HepG2 (cell line): Measurements from ENCODE around the gene FBN3. TPM values are rescaled to one million over a fixed set of nuclear protein-coding genes. Genes with fewer than 3 reads are reported as not detected.

Experiments
- ATAC-seq: fragments of 200-7000 bp; cut with Tn5 transposase; 3 replicates; pipeline ENCODE4 v1.9.1; 2020; ENCODE audit warnings: mild to moderate bottlenecking, moderate library complexity
- BruUV-seq: library from RNA; stranded (reverse); fragments of 400-500 nt; replicated peaks from 2 replicates; lab custom pipeline; 2021; lab: Mats Ljungman, UMichigan
- CTCF ChIA-PET: fragments of 300-600 bp; formaldehyde crosslinking; extraction: SDS; loops from one replicate; lab custom pipeline; 2021; ENCODE audit warnings: low total read pairs, inconsistent platforms, low intra/inter-chr PET ratio; lab: Yijun Ruan, JAX
- POLR2A ChIA-PET: fragments of 350-600 bp; sonication (Branson Sonifier 250); formaldehyde crosslinking; loops from one replicate; lab custom pipeline; 2020; ENCODE audit warnings: antibody characterized with exemption, inconsistent platforms; lab: Yijun Ruan, JAX
- DNase-seq: peaks from one replicate; pipeline ENCODE4 v3.0.0-alpha.2; 2015; ENCODE audit warnings: low spot score
- FAIRE-seq: peaks from 3 replicates; lab custom pipeline; 2011; peaks lifted over from hg19 to GRCh38; lab: Jason Lieb, UNC
- H2AFZ ChIP-seq: one replicate; pipeline ENCODE4 v1.6.1; 2011; ENCODE audit warnings: low read length, inconsistent platforms
- H3K27ac ChIP-seq: fragments of 300-600 bp; 3 replicates; pipeline ENCODE4 v1.8.0; 2011; ENCODE audit warnings: mixed run types, mild to moderate bottlenecking, mixed read lengths, low read length, inconsistent platforms; ENCODE audit not compliant: insufficient read depth; ENCODE audit errors: extremely low read length
- H3K27me3 ChIP-seq, 2 experiments: fragments of 200-600 bp in 1 of 2; 2 replicates in 1 of 2; 3 replicates in 1 of 2; pipeline versions ENCODE4 v1.6.0 to v1.8.0; 2011; ENCODE audit warnings: low read length in 2 of 2, mild to moderate bottlenecking in 2 of 2, moderate library complexity in 2 of 2, inconsistent platforms in 1 of 2; ENCODE audit not compliant: insufficient read depth in 2 of 2, control insufficient read depth in 1 of 2
- H3K36me3 ChIP-seq, 2 experiments: fragments of 200-600 bp in 1 of 2; replicated peaks in 1 of 2; 2 replicates in 1 of 2; 3 replicates in 1 of 2; pipeline versions ENCODE4 v1.5.1 to v1.8.0; 2011; ENCODE audit warnings: low read length in 2 of 2, inconsistent platforms in 1 of 2; ENCODE audit not compliant: insufficient read depth in 2 of 2, control insufficient read depth in 1 of 2
- H3K4me1 ChIP-seq: 2 replicates; pipeline ENCODE4 v1.5.1; 2012; ENCODE audit warnings: low read length, inconsistent platforms; ENCODE audit not compliant: insufficient read depth
- H3K4me2 ChIP-seq: 2 replicates; pipeline ENCODE4 v1.6.0; 2011; ENCODE audit warnings: low read depth, low read length, inconsistent platforms
- H3K4me3 ChIP-seq, 3 experiments: fragments of 200-600 bp in 1 of 3; sonication (generic), shearing (Covaris generic) in 1 of 3; replicated peaks in 1 of 3; 2 replicates each; pipeline ENCODE4 v1.5.1; 2011 to 2016; ENCODE audit warnings: low read length in 3 of 3, inconsistent platforms in 2 of 3, low read depth in 2 of 3, mild to moderate bottlenecking in 2 of 3, control low read depth in 1 of 3, mixed read lengths in 1 of 3; ENCODE audit not compliant: insufficient read depth in 1 of 3
- H3K79me2 ChIP-seq: one replicate; pipeline ENCODE4 v1.6.1; 2011; ENCODE audit warnings: low read length, inconsistent platforms; ENCODE audit not compliant: insufficient read depth
- H3K9ac ChIP-seq: 2 replicates; pipeline ENCODE4 v1.6.0; 2011; ENCODE audit warnings: mild to moderate bottlenecking, low read depth, low read length, inconsistent platforms; ENCODE audit not compliant: insufficient read depth
- H3K9me3 ChIP-seq: 2 replicates; pipeline ENCODE4 v1.5.1; 2012; ENCODE audit warnings: mild to moderate bottlenecking, low read length
- H4K20me1 ChIP-seq: 2 replicates; pipeline ENCODE4 v1.6.0; 2011; ENCODE audit warnings: inconsistent platforms, mild to moderate bottlenecking, low read length, moderate library complexity; ENCODE audit not compliant: insufficient read depth
- FOSL2 ChIP-seq: sonication (generic); formaldehyde crosslinking; IDR thresholded peaks from 2 replicates; pipeline ENCODE4 v1.4.0; 2020; ENCODE audit warnings: missing genetic modification reagents
- HNRNPLL ChIP-seq: fragments of 200-400 bp; formaldehyde crosslinking; IDR thresholded peaks from 2 replicates; pipeline ENCODE4 v1.6.1; 2017; ENCODE audit warnings: mild to moderate bottlenecking, low read depth, low read length; ENCODE audit not compliant: poor library complexity, severe bottlenecking
- MLLT10 ChIP-seq: sonication (generic); formaldehyde crosslinking; IDR thresholded peaks from 2 replicates; pipeline ENCODE4 v1.4.0; 2020; ENCODE audit warnings: missing genetic modification reagents
- ZNF431 ChIP-seq: sonication (generic); formaldehyde crosslinking; IDR thresholded peaks from 2 replicates; pipeline ENCODE4 v1.9.0; 2022; ENCODE audit warnings: missing genetic modification reagents, low read depth, mild to moderate bottlenecking, borderline replicate concordance
- WGBS: methylation state at CpG from one replicate; pipeline ENCODE4 v1.1.6; 2017; ENCODE audit warnings: low lambda C conversion rate; 5-methylcytosine and 5-hydroxymethylcytosine counted together
- in situ Hi-C: cut with HindIII; loops from 2 replicates; pipeline ENCODE4 v1.10.0; 2017; ENCODE audit warnings: low pct_unique_long_range_greater_than_20kb; ENCODE audit not compliant: extremely low pct_ligation_motif_present
- intact Hi-C: fragments of 100-400 bp; cut with micrococcal nuclease; formaldehyde crosslinking; loops from one replicate; pipeline ENCODE4 v1.10.0; 2022; ENCODE audit not compliant: unreplicated experiment
- polyA plus RNA-seq, 8 experiments: library from polyadenylated mRNA; depleted of rRNA in 3 of 8; stranded (reverse) in 7 of 8; unstranded in 1 of 8; fragments of >200 nt; fragmentation: Illumina TruSeq in 4 of 8; extraction: Trizol in 4 of 8; gene quantifications; 2 replicates each; pipeline versions ENCODE4 v1.2.1 to v1.2.3, GENCODE V29; 2011 to 2016; ENCODE audit warnings: low read depth in 4 of 8, missing spikeins in 1 of 8, mixed read lengths in 1 of 8; ENCODE audit not compliant: insufficient read depth in 1 of 8
- total RNA-seq, 5 experiments: library from RNA; depleted of rRNA; stranded (reverse); fragments of >200 nt; fragmentation: Illumina TruSeq; extraction: Trizol; gene quantifications; 2 replicates each; pipeline ENCODE4 v1.2.3, GENCODE V29; 2016; ENCODE audit warnings: low read depth in 1 of 5
- TF ChIP-seq, protein P1 (sequence below): sonication (generic); formaldehyde crosslinking; IDR thresholded peaks from 2 replicates; pipeline ENCODE4 v1.4.0; 2020; ENCODE audit warnings: missing genetic modification reagents
- TF ChIP-seq, protein P2 (sequence below): sonication (generic); formaldehyde crosslinking; IDR thresholded peaks from 2 replicates; pipeline ENCODE4 v1.5.0; 2020; ENCODE audit warnings: mild to moderate bottlenecking, missing genetic modification reagents

FBN3 gene
- total and polyA plus RNA-seq, 2 of the 13 experiments (the other 11 are each of a cell fraction or from before 2014, with no cell fraction given): 0.20 to 1.3 TPM

DNA sequence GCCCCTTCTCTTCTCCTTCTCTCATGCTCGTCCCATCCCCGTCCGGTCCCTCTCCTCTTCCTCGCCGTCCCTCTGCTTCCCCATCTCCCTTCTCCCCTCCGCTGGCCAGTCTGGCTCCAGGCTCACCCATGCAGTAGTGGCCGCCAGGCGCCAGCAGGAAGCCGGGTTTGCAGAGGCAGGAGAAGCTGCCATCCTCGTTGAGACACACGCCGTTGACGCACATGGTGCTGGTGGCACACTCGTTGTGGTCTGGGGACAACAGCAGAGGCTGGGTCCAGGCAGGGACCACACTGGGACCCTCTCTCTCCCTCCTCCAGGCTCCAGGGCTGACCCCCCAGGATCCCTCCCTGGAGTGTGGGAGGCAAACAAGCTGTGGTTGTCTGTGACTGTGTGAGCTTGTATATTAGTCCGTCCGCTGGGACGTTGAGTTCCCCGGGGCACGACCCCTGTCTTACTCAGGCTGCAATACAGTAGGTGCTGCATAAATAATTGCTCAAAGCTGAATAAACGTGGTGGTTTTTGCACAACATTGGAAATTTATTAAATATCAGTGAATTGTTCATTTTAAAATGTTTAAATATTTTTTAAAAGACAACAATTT lies 16.4 kb downstream of the FBN3 start:
- POLR2A ChIA-PET: no interaction called here
- Histone ChIP-seq H2AFZ (no peak overlapping the region), H4K20me1 (no peaks in the 10 kb centered on the region), H3K4me2 (no peak overlapping the region), H3K4me1 (peaks cover 24% of the 10 kb centered on the region), H3K9ac (no peak overlapping the region), H3K79me2 (no peaks in the 10 kb centered on the region), H3K36me3 (no peaks in the 10 kb centered on the region), H3K27ac (no peak overlapping the region), H3K9me3 (no peaks in the 10 kb centered on the region), H3K27me3 (no peaks in the 10 kb centered on the region), H3K4me3 (no peak overlapping the region)
- no peak for FAIRE-seq
- no TSS peak for BruUV-seq
- in situ Hi-C loops (no loop called here), intact Hi-C loops (no loop called here)
- CTCF ChIA-PET: no interaction called here
- DNase-seq: no peak
- TF ChIP-seq MLLT10 (CRISPR knock-in tag) (no peak), HNRNPLL (peak; percentile 27), ZNF431 (CRISPR knock-in tag) (no peak), FOSL2 (CRISPR knock-in tag) (no peak)
- TF ChIP-seq, protein P1, sequence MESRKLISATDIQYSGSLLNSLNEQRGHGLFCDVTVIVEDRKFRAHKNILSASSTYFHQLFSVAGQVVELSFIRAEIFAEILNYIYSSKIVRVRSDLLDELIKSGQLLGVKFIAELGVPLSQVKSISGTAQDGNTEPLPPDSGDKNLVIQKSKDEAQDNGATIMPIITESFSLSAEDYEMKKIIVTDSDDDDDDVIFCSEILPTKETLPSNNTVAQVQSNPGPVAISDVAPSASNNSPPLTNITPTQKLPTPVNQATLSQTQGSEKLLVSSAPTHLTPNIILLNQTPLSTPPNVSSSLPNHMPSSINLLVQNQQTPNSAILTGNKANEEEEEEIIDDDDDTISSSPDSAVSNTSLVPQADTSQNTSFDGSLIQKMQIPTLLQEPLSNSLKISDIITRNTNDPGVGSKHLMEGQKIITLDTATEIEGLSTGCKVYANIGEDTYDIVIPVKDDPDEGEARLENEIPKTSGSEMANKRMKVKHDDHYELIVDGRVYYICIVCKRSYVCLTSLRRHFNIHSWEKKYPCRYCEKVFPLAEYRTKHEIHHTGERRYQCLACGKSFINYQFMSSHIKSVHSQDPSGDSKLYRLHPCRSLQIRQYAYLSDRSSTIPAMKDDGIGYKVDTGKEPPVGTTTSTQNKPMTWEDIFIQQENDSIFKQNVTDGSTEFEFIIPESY (CRISPR knock-in tag): peak; percentile 53; the same call in 1 of the 2 replicates
- TF ChIP-seq, protein P2, sequence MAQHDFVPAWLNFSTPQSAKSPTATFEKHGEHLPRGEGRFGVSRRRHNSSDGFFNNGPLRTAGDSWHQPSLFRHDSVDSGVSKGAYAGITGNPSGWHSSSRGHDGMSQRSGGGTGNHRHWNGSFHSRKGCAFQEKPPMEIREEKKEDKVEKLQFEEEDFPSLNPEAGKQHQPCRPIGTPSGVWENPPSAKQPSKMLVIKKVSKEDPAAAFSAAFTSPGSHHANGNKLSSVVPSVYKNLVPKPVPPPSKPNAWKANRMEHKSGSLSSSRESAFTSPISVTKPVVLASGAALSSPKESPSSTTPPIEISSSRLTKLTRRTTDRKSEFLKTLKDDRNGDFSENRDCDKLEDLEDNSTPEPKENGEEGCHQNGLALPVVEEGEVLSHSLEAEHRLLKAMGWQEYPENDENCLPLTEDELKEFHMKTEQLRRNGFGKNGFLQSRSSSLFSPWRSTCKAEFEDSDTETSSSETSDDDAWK (CRISPR knock-in tag): no peak
- ATAC-seq: no peak
- 50% methylated on average over 20 of the region's 20 CpGs for WGBS
